KMS-11 (cell line): ENCODE data around the gene PRRT1.
A peak's percentile ranks its signal among the peaks of the same experiment; 100 is the strongest.

Experiments used
- H2AFZ ChIP-seq: fragments of 200-600 bp; sonication (generic); 2 replicates; pipeline ENCODE4 v1.6.1; 2016; ENCODE audit warnings: antibody characterized with exemption, mixed run types, low read depth
- H3K27ac ChIP-seq: fragments of 200-600 bp; sonication (generic); 2 replicates; pipeline ENCODE4 v1.6.1; 2016; ENCODE audit warnings: mild to moderate bottlenecking, mixed run types
- H3K27me3 ChIP-seq: fragments of 200-600 bp; sonication (generic); 2 replicates; pipeline ENCODE4 v1.6.1; 2017; ENCODE audit warnings: mild to moderate bottlenecking, low read depth, mixed run types, moderate library complexity; ENCODE audit not compliant: insufficient read depth
- H3K36me3 ChIP-seq: fragments of 200-600 bp; sonication (generic); 2 replicates; pipeline ENCODE4 v1.6.1; 2017; ENCODE audit warnings: mild to moderate bottlenecking, mixed run types; ENCODE audit not compliant: insufficient read depth
- H3K4me1 ChIP-seq: fragments of 200-600 bp; sonication (generic); 2 replicates; pipeline ENCODE4 v1.6.1; 2016; ENCODE audit warnings: mild to moderate bottlenecking, low read depth, mixed run types; ENCODE audit not compliant: poor library complexity, severe bottlenecking
- H3K4me2 ChIP-seq: fragments of 200-600 bp; sonication (generic); 2 replicates; pipeline ENCODE4 v1.7.0; 2016; ENCODE audit warnings: mild to moderate bottlenecking, mixed run types
- H3K4me3 ChIP-seq: fragments of 200-600 bp; sonication (generic); IDR thresholded peaks from 2 replicates; pipeline ENCODE4 v1.6.1; 2017; ENCODE audit warnings: low read depth, low read length, mixed read lengths; ENCODE audit not compliant: insufficient read depth
- H3K79me2 ChIP-seq: fragments of 200-600 bp; sonication (generic); 2 replicates; pipeline ENCODE4 v1.6.1; 2016; ENCODE audit warnings: low read depth, mixed run types; ENCODE audit not compliant: insufficient read depth
- H3K9ac ChIP-seq: fragments of 200-600 bp; sonication (generic); 2 replicates; pipeline ENCODE4 v1.6.1; 2016; ENCODE audit warnings: mild to moderate bottlenecking, mixed run types
- H4K20me1 ChIP-seq: fragments of 200-600 bp; sonication (generic); 2 replicates; pipeline ENCODE4 v1.6.1; 2016; ENCODE audit warnings: mild to moderate bottlenecking, mixed run types; ENCODE audit not compliant: insufficient read depth
- CTCF ChIP-seq: fragments of 200-600 bp; sonication (generic); conservative IDR thresholded peaks from 2 replicates; pipeline ENCODE4 v1.6.1; 2017; ENCODE audit warnings: low read depth, mild to moderate bottlenecking, antibody characterized with exemption, low read length, moderate library complexity, mixed read lengths

PRRT1 gene

DNA sequence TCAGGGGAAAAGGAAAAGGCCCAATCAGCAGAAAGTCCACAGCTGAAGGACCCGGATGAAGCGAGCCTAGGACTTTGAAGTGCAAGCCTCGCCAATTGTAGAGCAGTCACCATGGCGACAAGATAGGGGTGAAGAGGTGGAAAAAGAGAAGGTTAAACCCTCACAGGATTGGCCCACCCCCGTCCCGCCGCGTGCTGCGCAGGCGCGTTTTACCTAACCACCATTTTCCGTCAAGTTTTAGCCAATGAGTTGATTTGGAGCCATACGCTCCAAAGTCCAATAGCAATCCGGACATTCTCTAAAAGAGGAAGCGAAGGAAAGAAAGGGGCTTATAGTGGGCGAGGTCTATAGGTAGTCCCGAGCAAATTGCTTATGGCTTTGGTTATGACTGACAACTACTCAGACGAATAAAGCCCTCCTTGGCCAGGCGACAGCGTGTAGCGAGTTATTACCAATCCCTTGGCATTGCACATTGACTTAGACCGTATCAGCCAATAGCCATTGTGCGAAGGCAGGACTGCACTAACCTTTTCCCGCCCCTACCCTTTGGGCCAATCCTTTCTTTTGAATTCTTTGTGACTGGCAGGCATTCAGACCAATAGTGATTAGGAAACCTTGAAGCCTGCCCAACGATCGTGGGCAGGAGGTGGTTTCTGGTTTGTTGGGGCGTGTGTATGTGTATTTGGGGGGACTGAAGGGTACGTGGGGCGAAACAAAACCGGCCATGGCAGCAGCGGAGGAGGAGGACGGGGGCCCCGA, 26.2 kb upstream of the PRRT1 start, which contains the start of gene RNF5:
Gene RNF5 (plus strand): TSS at position 618 of the 759 bp plus-strand sequence. CDS start 107 bp downstream, at position 725.
- peak within 1 kb of the TSS; percentile 67 for H3K9ac ChIP-seq
- H4K20me1 ChIP-seq, result no peaks in the 10 kb centered on the region
- peaks cover 21% of the 10 kb centered on the region for H3K4me1 ChIP-seq
- H3K36me3 ChIP-seq, result no peaks in the 10 kb centered on the region
- peak within 1 kb of the TSS; percentile 97 for H3K4me2 ChIP-seq
- peak within 1 kb of the TSS; percentile 72 for H3K27ac ChIP-seq
- peak within 1 kb of the TSS; percentile 68 for H2AFZ ChIP-seq
- peak within 1 kb of the TSS; percentile 16 for H3K4me3 ChIP-seq
- H3K79me2 ChIP-seq, result no peaks in the 10 kb centered on the region
- TF ChIP-seq CTCF, result no peak
- H3K27me3 ChIP-seq, result no peaks in the 10 kb centered on the region

DNA sequence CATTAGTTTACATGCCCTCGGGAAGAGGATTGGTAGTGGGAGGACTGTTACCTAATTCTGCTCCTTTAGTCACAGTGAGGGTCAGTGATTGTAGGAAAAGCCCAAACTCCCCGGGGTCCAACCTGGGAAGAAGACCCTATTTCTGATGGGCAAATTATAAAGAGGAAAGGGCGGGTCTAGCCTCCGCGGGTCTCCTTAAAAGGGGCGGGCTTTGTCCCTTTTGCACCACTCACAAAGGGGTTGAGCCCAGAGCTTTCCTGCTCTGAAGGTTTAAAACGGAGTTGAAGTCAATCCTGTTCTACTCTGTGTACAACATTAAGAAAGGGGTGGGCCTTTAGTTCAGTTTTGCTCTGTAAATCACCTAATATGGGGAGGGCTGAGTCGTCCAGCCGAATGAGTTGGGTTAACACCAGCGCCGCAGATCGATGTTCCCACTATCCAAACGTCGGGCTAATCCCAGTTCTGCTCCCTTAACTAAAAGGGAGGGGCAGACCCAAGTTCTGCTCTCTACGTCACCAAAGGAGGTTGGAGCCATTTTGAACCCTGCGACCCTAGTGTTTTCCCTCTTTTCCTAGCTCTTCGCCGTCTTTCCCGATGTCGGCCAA, 25.5 kb upstream of the PRRT1 start:
- no peak for TF ChIP-seq CTCF
- no peaks in the 10 kb centered on the region for H3K27me3 ChIP-seq
- peak overlapping the region; percentile 16 for H3K4me3 ChIP-seq
- no peaks in the 10 kb centered on the region for H3K79me2 ChIP-seq
- no peaks in the 10 kb centered on the region for H3K36me3 ChIP-seq
- peak overlapping the region; percentile 97 for H3K4me2 ChIP-seq
- peak overlapping the region; percentile 67 for H3K9ac ChIP-seq
- peak overlapping the region; percentile 72 for H3K27ac ChIP-seq
- peaks cover 21% of the 10 kb centered on the region for H3K4me1 ChIP-seq
- no peaks in the 10 kb centered on the region for H4K20me1 ChIP-seq
- peak overlapping the region; percentile 68 for H2AFZ ChIP-seq

DNA sequence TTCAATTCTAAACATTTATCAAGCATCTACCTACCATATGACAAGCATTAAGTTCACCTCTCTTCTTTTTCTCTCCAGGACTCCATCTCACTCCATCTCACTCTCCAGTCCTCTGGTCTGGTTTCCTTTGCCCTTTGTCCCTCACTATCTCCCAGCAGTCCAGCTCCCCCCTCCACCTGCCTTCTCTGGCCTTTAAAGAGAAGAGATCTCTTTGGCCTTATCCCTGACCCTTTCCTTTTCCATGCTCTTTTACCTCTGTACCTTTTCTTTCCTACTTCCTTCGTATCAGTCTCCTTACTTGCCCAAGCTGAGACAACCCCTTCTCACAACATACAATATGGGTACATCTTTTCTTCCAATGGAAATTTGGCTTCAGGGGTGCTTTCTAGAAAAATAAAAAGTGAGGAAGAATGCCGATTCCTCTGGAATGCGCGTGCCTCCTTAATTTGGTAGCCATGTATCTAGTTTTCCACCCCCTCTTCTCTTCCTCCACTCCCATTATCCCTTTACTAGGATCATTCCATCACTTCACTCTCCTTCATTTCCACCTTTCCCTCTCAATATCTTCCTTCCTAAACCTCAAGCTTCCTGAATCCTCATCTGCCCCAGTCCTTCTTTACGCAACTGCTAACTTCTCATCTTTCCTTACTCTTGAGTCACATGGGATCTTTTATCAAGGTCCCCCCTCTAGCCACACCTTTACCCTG, 24.9 kb upstream of the PRRT1 start:
- H3K4me2 ChIP-seq, result peak overlapping the region; percentile 97
- no peaks in the 10 kb centered on the region for H3K27me3 ChIP-seq
- no peak for TF ChIP-seq CTCF
- no peaks in the 10 kb centered on the region for H4K20me1 ChIP-seq
- peak overlapping the region; percentile 72 for H3K27ac ChIP-seq
- no peaks in the 10 kb centered on the region for H3K36me3 ChIP-seq
- H2AFZ ChIP-seq, result peak overlapping the region; percentile 68; the same call in 1 of the 2 replicates
- no peaks in the 10 kb centered on the region for H3K79me2 ChIP-seq
- peak overlapping the region; percentile 16 for H3K4me3 ChIP-seq
- peaks cover 21% of the 10 kb centered on the region for H3K4me1 ChIP-seq
- peak overlapping the region; percentile 67; the same call in 1 of the 2 replicates for H3K9ac ChIP-seq

DNA sequence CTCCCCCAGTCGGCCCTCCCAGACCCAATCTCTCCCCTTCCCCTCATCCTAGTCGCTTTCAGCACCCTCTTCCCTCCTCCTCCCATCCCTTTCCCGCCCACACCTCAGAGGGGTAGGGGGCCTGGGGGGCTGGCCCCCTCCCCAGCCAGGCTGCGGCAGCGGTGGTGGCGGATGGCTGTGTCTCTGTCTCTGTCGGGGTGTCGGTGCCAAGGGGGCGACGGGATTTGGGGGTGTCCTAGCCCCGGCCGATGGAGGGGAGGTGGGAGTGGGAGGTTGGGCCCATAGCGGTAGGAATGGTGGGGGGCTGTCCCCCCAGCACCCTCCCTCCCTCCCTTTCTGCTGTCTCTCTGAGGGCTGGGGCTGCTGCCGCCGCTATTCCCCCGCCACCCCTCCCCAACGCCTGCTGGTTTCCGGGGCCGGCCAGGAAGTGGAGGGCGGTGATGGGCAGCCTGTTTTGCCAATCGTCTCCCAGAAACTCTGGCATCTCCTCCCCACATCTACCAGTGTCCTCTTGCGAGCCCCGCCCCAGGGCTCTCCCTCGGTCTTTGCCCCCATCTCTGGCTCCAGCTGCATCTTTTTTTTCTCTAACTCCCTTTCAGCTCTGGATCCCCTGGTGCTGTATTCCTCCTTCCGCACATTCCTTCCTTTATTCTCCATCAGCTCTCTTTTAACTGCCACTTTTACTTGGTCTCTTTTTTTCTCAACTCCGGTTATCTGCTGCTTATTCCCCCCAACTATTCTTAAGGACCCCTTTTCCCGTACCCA, 24.2 kb upstream of the PRRT1 start, which contains the start of gene AGPAT1:
Gene AGPAT1 (minus strand): TSS at position 374 of the 765 bp plus-strand sequence. CDS start 4,588 bp downstream, outside the sequence.
- peak within 1 kb of the TSS; percentile 97 for H3K4me2 ChIP-seq
- H3K4me3 ChIP-seq, result peak within 1 kb of the TSS; percentile 16
- no peaks in the 10 kb centered on the region for H3K79me2 ChIP-seq
- H3K9ac ChIP-seq, result peak within 1 kb of the TSS; percentile 68
- H4K20me1 ChIP-seq, result no peaks in the 10 kb centered on the region
- no peaks in the 10 kb centered on the region for H3K27me3 ChIP-seq
- peak within 1 kb of the TSS; percentile 75; the same call in 1 of the 2 replicates for H2AFZ ChIP-seq
- H3K36me3 ChIP-seq, result no peaks in the 10 kb centered on the region
- H3K27ac ChIP-seq, result peak within 1 kb of the TSS; percentile 72; the same call in 1 of the 2 replicates
- peaks cover 21% of the 10 kb centered on the region for H3K4me1 ChIP-seq
- no peak for TF ChIP-seq CTCF
